Coronary artery (tissue), 2 donors: Measurements from ENCODE around the gene CFAP45.

ENCODE experiments used
- DNase-seq: peaks from one replicate; pipeline ENCODE4 v3.0.0-alpha.2; 2017; ENCODE audit warnings: low spot score
- H3K27ac ChIP-seq, 2 donors: fragments of 200-600 bp; sonication (generic); one replicate each; pipeline ENCODE4 v1.5.1; 2016 to 2019
- H3K4me3 ChIP-seq: fragments of 200-600 bp; sonication (generic); 2 replicates; pipeline ENCODE4 v1.5.1; 2016; ENCODE audit warnings: mild to moderate bottlenecking, moderate library complexity
- CTCF ChIP-seq: fragments of 200-600 bp; sonication (generic); IDR thresholded peaks from one replicate; pipeline ENCODE4 v1.5.1; 2019; ENCODE audit warnings: antibody characterized with exemption

The CFAP45 gene

DNA sequence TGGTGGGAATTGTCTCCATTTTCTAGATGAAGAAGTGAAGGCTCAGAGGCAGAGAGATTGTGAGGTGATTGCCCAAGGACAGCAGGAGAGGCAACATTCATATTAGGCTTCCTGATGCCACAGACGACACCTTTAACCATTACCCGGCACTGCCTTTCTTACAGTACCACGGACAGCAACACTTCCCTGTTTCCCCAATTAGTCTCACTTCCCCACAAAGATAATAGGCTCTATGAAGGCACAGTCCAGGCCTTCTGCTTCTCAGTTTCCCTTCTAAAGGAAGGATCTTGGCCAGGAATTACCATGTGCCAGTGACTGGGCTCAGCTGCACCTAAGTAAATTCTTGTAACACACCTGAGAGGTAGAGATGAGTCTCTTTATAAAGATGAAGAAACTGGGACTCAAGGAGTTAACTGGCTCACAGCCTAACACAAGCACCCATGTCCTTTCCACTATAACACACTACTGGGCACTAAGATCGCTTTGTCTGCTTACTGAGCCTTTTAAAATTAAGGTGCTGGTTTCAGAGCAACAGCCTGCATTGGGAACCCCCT is 35.8 kb upstream of the CFAP45 start:
- Histone ChIP-seq H3K27ac (no peak overlapping the region), H3K4me3 (no peak overlapping the region)
- TF ChIP-seq CTCF = no peak
- no peak for DNase-seq

GRCh38 chr1:159935305-159935704 is 35.3 kb upstream of the CFAP45 start:
- Histone ChIP-seq H3K4me3 (no peak overlapping the region), H3K27ac (no peak overlapping the region)
- no peak for TF ChIP-seq CTCF
- DNase-seq = no peak

- H3K4me3 ChIP-seq = no peak overlapping the region
- H3K27ac ChIP-seq = no peak overlapping the region
- TF ChIP-seq CTCF = no peak
- DNase-seq = no peak
These were observed 34.4 kb upstream of the CFAP45 start for GRCh38 chr1:159934136-159935039.

DNA sequence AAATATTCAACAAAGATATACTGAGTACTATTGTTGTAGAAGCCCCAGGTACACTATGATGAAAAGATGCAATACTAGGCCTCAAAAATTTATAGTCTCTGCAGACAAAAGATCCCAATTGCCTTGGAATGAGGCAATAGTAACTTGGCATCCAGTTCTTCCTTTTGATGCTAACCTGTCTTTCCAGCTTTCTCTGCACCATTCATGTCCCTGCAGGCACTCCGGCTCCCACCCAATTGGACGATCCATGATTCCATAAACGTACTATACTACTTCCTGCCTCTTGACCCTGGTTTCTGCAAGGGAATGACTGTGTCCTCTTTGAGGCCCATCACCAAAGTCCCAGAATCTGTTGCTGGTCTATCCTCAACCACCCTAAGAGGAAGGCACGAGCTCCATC is 33.4 kb upstream of the CFAP45 start:
- TF ChIP-seq CTCF = no peak
- H3K27ac ChIP-seq = no peak overlapping the region
- no peak for DNase-seq
- no peak overlapping the region for H3K4me3 ChIP-seq

DNA sequence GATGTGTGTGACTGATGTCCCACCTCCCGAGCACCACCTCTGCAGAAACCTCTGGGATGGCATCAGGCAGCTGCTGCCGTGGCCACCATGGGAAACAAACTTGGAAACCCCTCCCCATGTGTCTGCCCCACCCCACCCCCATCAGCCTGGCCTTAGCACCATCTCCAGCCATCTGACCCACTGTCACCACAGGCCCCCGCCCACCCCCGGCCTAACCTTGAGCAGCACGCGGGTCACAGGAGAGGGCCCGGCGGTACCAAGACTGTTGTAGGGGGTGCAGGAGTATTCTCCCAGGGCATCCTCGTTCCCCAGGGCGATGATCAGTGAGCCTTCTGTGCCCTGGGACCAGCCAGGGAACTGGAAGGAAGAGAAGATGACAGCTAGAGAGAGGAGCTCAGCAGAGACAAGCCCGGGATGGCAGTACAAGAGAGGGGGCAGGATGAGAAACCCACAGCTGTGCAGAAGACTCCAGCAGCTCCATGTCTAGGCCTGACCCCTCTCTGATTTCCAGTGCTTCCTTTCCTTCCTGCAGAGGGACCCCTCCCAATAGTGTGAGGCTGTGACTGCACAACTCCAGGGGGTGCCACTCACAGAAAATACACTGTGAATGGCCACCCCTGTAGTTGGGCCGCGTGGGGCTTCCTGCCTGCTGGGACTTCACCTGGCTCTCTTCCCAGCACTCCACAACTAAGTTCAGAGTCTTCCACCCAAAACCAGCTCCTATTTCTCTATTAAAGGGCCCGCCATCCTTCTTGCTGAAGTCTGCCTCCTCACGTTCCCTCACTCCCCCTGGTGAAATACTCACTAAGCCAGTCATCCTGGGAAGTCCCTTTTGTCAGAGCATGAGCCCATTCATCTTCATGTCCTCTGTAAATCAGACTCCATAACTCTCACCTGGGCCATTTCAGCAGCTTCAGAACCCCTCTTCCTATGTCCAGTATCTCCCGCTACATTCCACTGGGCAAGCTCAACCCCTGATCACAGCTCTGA is 32.6 kb upstream of the CFAP45 start:
- no peak for DNase-seq
- no peak overlapping the region for H3K27ac ChIP-seq
- no peak overlapping the region for H3K4me3 ChIP-seq
- no peak for TF ChIP-seq CTCF

DNA sequence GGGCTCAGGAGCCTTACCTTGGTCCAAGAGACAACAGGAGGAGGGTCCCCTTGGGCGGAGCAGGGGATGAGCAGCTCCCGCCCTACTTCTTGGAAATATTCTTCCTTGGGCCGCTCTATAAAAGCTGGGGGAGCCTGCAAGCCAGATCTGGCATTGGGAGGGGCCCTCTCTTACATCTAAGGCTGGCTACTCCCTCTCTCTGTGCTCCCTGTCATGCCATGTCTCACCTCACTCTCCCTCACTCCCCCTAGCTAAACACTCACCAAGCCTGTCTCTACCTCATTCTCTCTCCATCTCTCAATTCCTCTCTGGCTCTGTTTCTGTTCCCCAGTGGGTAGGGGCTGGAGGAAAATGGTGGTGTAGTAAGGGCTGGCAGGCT is 31.8 kb upstream of the CFAP45 start:
- no peak for TF ChIP-seq CTCF
- Histone ChIP-seq H3K27ac (no peak overlapping the region), H3K4me3 (no peak overlapping the region)
- no peak for DNase-seq
